A673 (cell line): ENCODE results near the gene C1orf159. TPM values are rescaled to one million over a fixed set of nuclear protein-coding genes. Genes with fewer than 3 reads are reported as not detected.

ENCODE experiments used
- BruUV-seq: library from RNA; stranded (reverse); fragments of 400-500 nt; replicated peaks from 2 replicates; lab custom pipeline; 2021; lab: Mats Ljungman, UMichigan
- CTCF ChIA-PET: fragments of 300-600 bp; sonication (Branson Sonifier 250); formaldehyde crosslinking; loops from one replicate; lab custom pipeline; 2022; ENCODE audit warnings: antibody characterized with exemption; lab: Charles Lee
- POLR2A ChIA-PET: fragments of 300-600 bp; sonication (Branson Sonifier 250); formaldehyde crosslinking; loops from one replicate; lab custom pipeline; 2022; ENCODE audit warnings: antibody characterized with exemption; ENCODE audit not compliant: low non-redundant PET; lab: Charles Lee
- DNase-seq: peaks from one replicate; pipeline ENCODE4 v3.0.0-alpha.2; 2015; ENCODE audit warnings: low spot score
- H3K27ac ChIP-seq: fragments of 200-600 bp; sonication (generic); 2 replicates; pipeline ENCODE4 v1.5.1; 2016; ENCODE audit warnings: mixed run types, low read depth, mild to moderate bottlenecking, mixed read lengths, antibody characterized with exemption, low read length; ENCODE audit not compliant: poor library complexity, severe bottlenecking
- H3K27me3 ChIP-seq: fragments of 200-600 bp; sonication (generic); replicated peaks from 2 replicates; pipeline ENCODE4 v1.6.1; 2017; ENCODE audit warnings: mixed run types, low read depth, mild to moderate bottlenecking, mixed read lengths, antibody characterized with exemption, low read length; ENCODE audit not compliant: insufficient read depth, poor library complexity
- H3K36me3 ChIP-seq: fragments of 200-600 bp; sonication (generic); 2 replicates; pipeline ENCODE4 v1.6.1; 2016; ENCODE audit warnings: mixed run types, mild to moderate bottlenecking, mixed read lengths, antibody characterized with exemption, low read length; ENCODE audit not compliant: insufficient read depth, poor library complexity, severe bottlenecking
- H3K4me1 ChIP-seq: fragments of 200-600 bp; sonication (generic); 2 replicates; pipeline ENCODE4 v1.6.1; 2017; ENCODE audit warnings: mixed run types, mild to moderate bottlenecking, mixed read lengths, antibody characterized with exemption, low read length; ENCODE audit not compliant: insufficient read depth, poor library complexity, severe bottlenecking
- H3K4me3 ChIP-seq: fragments of 200-600 bp; sonication (generic); 2 replicates; pipeline ENCODE4 v1.5.1; 2016; ENCODE audit warnings: low read depth, mixed run types, mild to moderate bottlenecking, mixed read lengths, low read length; ENCODE audit not compliant: poor library complexity, severe bottlenecking
- H3K9me3 ChIP-seq: fragments of 200-600 bp; sonication (generic); 2 replicates; pipeline ENCODE4 v1.6.1; 2016; ENCODE audit warnings: mixed run types, low read depth, mild to moderate bottlenecking, mixed read lengths, antibody characterized with exemption, low read length; ENCODE audit not compliant: poor library complexity, severe bottlenecking
- EZH2 ChIP-seq: fragments of 200-600 bp; sonication (generic); IDR thresholded peaks from 2 replicates; pipeline ENCODE4 v1.6.1; 2017; ENCODE audit warnings: borderline replicate concordance, low read depth, mild to moderate bottlenecking, mixed read lengths, antibody characterized with exemption, low read length; ENCODE audit not compliant: poor library complexity, severe bottlenecking
- intact Hi-C: fragments of 100-400 bp; cut with micrococcal nuclease; formaldehyde crosslinking; loops from one replicate; pipeline ENCODE4 v1.10.0; 2022; ENCODE audit not compliant: unreplicated experiment
- total RNA-seq: library from RNA; stranded (reverse); gene quantifications from 2 replicates; pipeline ENCODE4 v1.2.3, GENCODE V29; 2021
- TF ChIP-seq, protein P1 (sequence below): fragments of 300-800, 200-600 bp; sonication (generic); conservative IDR thresholded peaks from 2 replicates; pipeline ENCODE4 v1.5.1; 2017; ENCODE audit warnings: low read depth, mild to moderate bottlenecking, antibody characterized with exemption, low read length, moderate library complexity, mixed read lengths

C1orf159 gene
- total RNA-seq, 1 experiment from 2014 or later, result 26.8 TPM

DNA sequence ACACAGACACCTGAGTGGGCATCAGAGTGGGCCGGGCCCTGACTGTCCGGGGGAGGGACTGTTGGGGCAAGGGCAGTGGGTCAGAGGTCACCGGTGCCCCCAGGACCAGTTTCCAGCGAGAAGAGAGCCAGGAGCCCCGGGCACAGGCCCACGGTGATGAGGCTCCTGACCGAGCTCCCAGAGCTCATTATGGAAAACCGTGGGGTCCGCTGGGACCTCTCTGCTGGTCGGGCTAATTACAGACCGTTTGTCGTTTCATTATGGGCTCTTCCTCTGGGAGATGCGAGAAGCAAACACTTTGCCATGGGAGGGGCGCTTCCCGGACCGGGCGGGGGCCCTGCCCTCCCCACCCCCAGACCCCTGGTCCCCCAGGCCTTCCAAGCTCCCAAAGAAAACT, 45.8 kb upstream of the C1orf159 start:
- H3K4me3 ChIP-seq, result no peak overlapping the region
- CTCF ChIA-PET, result no interaction called here
- intact Hi-C loops, result no loop called here

DNA sequence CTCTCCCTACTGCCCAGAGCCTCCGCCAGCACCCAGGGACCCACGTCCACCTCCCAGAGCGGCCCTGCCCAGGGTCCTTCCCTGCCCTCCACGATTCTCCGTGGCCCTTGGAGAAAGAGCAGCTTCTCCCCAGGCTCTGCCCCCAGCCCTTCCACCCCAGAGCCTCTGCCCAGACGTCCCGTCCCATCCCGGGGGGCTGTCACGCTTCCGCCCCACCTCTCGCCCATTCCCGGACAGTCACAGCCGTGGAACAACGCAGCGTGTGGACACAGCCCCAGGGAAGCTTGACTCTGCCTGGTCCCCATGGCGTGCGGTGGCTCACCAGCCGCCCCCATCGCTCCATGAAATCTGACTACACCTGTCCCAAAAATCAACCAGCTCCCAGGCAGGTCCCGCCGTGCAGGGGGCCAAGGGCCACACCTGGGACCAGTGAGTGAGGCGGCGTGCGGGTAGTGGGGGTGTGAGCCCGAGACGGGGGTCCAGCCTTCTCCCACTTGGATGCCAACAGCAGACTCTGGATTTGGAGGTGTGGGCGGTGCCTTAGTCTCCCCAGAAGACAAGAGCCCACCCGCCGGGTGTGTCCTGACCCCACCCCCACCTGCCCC, 45.3 kb upstream of the C1orf159 start:
- Histone ChIP-seq H3K9me3 (no peaks in the 10 kb centered on the region), H3K4me3 (no peak overlapping the region), H3K27ac (no peak overlapping the region), H3K36me3 (no peaks in the 10 kb centered on the region), H3K4me1 (peaks cover 13% of the 10 kb centered on the region), H3K27me3 (no peaks in the 10 kb centered on the region)
- no TSS peak for BruUV-seq
- POLR2A ChIA-PET, result no interaction called here
- intact Hi-C loops, result no loop called here
- TF ChIP-seq, protein P1, sequence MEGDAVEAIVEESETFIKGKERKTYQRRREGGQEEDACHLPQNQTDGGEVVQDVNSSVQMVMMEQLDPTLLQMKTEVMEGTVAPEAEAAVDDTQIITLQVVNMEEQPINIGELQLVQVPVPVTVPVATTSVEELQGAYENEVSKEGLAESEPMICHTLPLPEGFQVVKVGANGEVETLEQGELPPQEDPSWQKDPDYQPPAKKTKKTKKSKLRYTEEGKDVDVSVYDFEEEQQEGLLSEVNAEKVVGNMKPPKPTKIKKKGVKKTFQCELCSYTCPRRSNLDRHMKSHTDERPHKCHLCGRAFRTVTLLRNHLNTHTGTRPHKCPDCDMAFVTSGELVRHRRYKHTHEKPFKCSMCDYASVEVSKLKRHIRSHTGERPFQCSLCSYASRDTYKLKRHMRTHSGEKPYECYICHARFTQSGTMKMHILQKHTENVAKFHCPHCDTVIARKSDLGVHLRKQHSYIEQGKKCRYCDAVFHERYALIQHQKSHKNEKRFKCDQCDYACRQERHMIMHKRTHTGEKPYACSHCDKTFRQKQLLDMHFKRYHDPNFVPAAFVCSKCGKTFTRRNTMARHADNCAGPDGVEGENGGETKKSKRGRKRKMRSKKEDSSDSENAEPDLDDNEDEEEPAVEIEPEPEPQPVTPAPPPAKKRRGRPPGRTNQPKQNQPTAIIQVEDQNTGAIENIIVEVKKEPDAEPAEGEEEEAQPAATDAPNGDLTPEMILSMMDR, result no peak
- TF ChIP-seq EZH2, result no peak
- DNase-seq, result no peak
- CTCF ChIA-PET, result no interaction called here

More for the DNA sequence above, 45.8 kb upstream of the C1orf159 start:
- TF ChIP-seq EZH2, result no peak
- TF ChIP-seq, protein P1, result no peak
- Histone ChIP-seq H3K27me3 (no peaks in the 10 kb centered on the region), H3K4me1 (peaks cover 13% of the 10 kb centered on the region), H3K36me3 (no peaks in the 10 kb centered on the region), H3K9me3 (no peaks in the 10 kb centered on the region), H3K27ac (no peak overlapping the region)
- BruUV-seq, result no TSS peak
- DNase-seq, result no peak
- POLR2A ChIA-PET, result no interaction called here

DNA sequence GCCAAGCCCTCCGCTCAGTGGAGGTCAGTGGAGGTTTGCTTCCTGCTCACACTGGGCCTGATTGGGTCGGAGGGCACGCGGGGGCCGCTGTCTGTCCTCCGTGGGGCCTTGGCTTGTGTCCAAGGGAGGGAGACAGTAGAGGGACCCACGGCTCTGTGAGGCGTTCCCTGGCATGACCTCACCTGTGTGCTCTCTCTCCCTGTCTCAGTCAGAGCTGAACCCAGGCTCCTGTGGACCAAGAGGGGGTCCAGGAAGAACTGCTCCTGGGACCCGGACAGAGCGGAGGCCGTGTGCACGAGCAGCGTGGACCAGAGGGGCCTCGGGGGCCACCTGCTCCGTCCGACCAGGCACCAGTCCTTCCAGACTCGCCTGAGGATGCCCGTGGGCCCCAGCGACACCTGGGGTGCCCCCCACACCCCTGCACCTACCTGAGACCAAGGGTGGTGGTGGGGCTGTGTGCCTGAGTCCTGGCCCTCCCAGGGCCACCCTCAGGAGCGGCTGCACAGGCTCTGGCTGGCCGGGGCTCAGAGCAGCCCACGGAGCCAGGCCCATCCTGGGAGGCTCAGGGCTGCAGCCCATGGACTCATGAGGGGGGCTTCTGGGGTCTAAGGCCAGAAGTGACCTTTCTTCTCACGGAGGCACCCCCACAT, 44.5 kb upstream of the C1orf159 start:
- ChIA-PET CTCF (no interaction called here), POLR2A (no interaction called here)
- Histone ChIP-seq H3K4me3 (no peak overlapping the region), H3K36me3 (no peaks in the 10 kb centered on the region), H3K9me3 (no peaks in the 10 kb centered on the region), H3K27ac (no peak overlapping the region), H3K27me3 (no peaks in the 10 kb centered on the region), H3K4me1 (peaks cover 13% of the 10 kb centered on the region)
- no TSS peak for BruUV-seq
- TF ChIP-seq EZH2, result no peak
- TF ChIP-seq, protein P1, result no peak
- intact Hi-C loops, result no loop called here
- no peak for DNase-seq
